ENCODE measurements around the gene PON2. TPM values are rescaled to one million over a fixed set of nuclear protein-coding genes. Genes with fewer than 3 reads are reported as not detected.

Gene PON2
- polyA plus RNA-seq, 1 donor (not counting 4 experiments of a cell fraction or from before 2014, with no cell fraction given), result 98.1 TPM

- Histone ChIP-seq H3K9ac (ENCODE audit: control insufficient read depth, extremely low read depth, insufficient read depth, low read length) (no peak overlapping the region), H4K20me1 (ENCODE audit: control insufficient read depth, extremely low read depth, insufficient read depth, low read length) (no peaks in the 10 kb centered on the region), H3K9me3 (ENCODE audit: control insufficient read depth, low read depth, low read length) (no peaks in the 10 kb centered on the region), H3K4me1 (ENCODE audit: control insufficient read depth, extremely low read depth, insufficient read depth, low read length) (no peaks in the 10 kb centered on the region), H2AFZ (ENCODE audit: control insufficient read depth, low read length) (no peak overlapping the region), H3K36me3 (ENCODE audit: control insufficient read depth in 2 of 2, extremely low read depth in 1 of 2, insufficient read depth in 2 of 2, low read length in 2 of 2) (no peaks in the 10 kb centered on the region), H3K9me1 (ENCODE audit: control insufficient read depth, extremely low read depth, insufficient read depth, low read length) (no peaks in the 10 kb centered on the region), H3K27ac (ENCODE audit: control insufficient read depth, insufficient read depth, low read length) (no peak overlapping the region), H3K27me3 (ENCODE audit: control insufficient read depth, extremely low read depth, insufficient read depth, low read length) (no peaks in the 10 kb centered on the region), H3K4me3 (ENCODE audit: control insufficient read depth in 2 of 3, extremely low read depth in 1 of 3, insufficient read depth in 2 of 3, low read depth in 1 of 3, low read length in 3 of 3) (no peak overlapping the region), H3K79me2 (ENCODE audit: control insufficient read depth, insufficient read depth, low read length) (no peaks in the 10 kb centered on the region), H3K4me2 (ENCODE audit: control insufficient read depth, extremely low read depth, insufficient read depth, low read depth, low read length) (no peak overlapping the region)
- DNase-seq (ENCODE audit: low read depth, low spot score), result no peak
- FAIRE-seq, result no peak
- TF ChIP-seq EZH2 (IDR thresholded peaks at IDR 0.05; ENCODE audit: low read length), result no peak
- TF ChIP-seq, protein P1, sequence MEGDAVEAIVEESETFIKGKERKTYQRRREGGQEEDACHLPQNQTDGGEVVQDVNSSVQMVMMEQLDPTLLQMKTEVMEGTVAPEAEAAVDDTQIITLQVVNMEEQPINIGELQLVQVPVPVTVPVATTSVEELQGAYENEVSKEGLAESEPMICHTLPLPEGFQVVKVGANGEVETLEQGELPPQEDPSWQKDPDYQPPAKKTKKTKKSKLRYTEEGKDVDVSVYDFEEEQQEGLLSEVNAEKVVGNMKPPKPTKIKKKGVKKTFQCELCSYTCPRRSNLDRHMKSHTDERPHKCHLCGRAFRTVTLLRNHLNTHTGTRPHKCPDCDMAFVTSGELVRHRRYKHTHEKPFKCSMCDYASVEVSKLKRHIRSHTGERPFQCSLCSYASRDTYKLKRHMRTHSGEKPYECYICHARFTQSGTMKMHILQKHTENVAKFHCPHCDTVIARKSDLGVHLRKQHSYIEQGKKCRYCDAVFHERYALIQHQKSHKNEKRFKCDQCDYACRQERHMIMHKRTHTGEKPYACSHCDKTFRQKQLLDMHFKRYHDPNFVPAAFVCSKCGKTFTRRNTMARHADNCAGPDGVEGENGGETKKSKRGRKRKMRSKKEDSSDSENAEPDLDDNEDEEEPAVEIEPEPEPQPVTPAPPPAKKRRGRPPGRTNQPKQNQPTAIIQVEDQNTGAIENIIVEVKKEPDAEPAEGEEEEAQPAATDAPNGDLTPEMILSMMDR (optimal IDR thresholded peaks at IDR 0.05 in 1 of 3, IDR thresholded peaks at IDR 0.05 in 1 of 3, conservative IDR thresholded peaks at IDR 0.05 in 1 of 3; ENCODE audit: extremely low read depth in 1 of 3, insufficient read depth in 2 of 3, low read length in 3 of 3), result no peak
- dilution Hi-C loops (cut with MboI; ENCODE audit: extremely low pct_ligation_motif_present, low sequenced_read_pairs), result no loop called here
Measured at GRCh38 chr7:95357623-95358022, 77.2 kb downstream of the PON2 start.

Other genes with a start within 250 kb of the PON2 start
- not detected in 3 replicates for gene PON1, start 110.5 kb downstream of the PON2 start, polyA plus RNA-seq
- gene PON3, start 38.7 kb downstream of the PON2 start, polyA plus RNA-seq, result 0.46 to 0.85 TPM (median 0.51 TPM) in 3 replicates
- not detected in 3 replicates for gene ASB4, start 50.9 kb upstream of the PON2 start, polyA plus RNA-seq
- not detected in 3 replicates for gene PDK4, start 161.5 kb upstream of the PON2 start, polyA plus RNA-seq

All from keratinocyte (primary cell).